Mammary epithelial cell (primary cell): ENCODE results near the gene HUNK.

Experiments used
- CTCF ChIP-seq, 2 donors: IDR thresholded peaks in 1 of 2; conservative IDR thresholded peaks in 1 of 2; 2 replicates each; pipeline ENCODE4 v1.5.1; 2011 to 2012; ENCODE audit warnings: inconsistent platforms in 2 of 2, low read length in 2 of 2, mild to moderate bottlenecking in 2 of 2, control low read depth in 1 of 2, low read depth in 1 of 2; ENCODE audit not compliant: insufficient read depth in 1 of 2; ENCODE audit errors: extremely low read depth in 1 of 2
- EZH2 ChIP-seq: IDR thresholded peaks from 2 replicates; pipeline ENCODE4 v1.6.1; 2012; ENCODE audit warnings: low read length, inconsistent platforms, borderline replicate concordance

DNA sequence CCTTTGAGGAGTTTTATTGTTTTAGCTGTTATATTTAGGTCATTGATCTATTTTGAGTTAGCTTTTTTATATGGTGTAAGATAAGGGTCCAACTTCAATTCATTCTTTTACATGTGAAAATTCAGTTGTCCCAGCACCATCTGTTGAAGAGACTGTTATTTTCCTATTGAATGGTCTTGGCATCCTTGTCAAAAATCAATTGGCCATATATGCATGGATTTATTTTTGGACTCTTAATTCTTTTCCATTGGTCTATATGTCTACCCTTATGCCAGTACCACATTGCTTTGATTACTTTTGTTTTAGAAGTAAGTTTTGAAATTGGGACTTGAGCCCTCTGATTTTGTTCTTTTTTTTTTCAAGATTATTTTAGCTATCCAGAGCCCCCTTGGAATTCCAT, 35.8 kb upstream of the HUNK start:
- TF ChIP-seq CTCF (conservative IDR thresholded peaks at IDR 0.05 in 1 of 2, IDR thresholded peaks at IDR 0.05 in 1 of 2; ENCODE audit: extremely low read depth in 1 of 2, insufficient read depth in 1 of 2, low read depth in 1 of 2, low read length in 2 of 2) (no peak), EZH2 (no peak)
